SU-DHL-6 (cell line): ENCODE results near the gene CALHM1.

ENCODE experiments used
- H2AFZ ChIP-seq: fragments of 200-600 bp; sonication (generic); 2 replicates; pipeline ENCODE4 v1.6.1; 2014; ENCODE audit warnings: low read depth, mild to moderate bottlenecking, moderate library complexity, mixed read lengths, antibody characterized with exemption, low read length; ENCODE audit not compliant: severe bottlenecking
- H3F3A ChIP-seq: fragments of 200-600 bp; shearing (Covaris generic); 2 replicates; pipeline ENCODE4 v1.6.0; 2016; ENCODE audit warnings: antibody characterized with exemption, mild to moderate bottlenecking; ENCODE audit not compliant: insufficient read depth
- H3K27ac ChIP-seq: fragments of 200-600 bp; sonication (generic); 2 replicates; pipeline ENCODE4 v1.5.1; 2016; ENCODE audit warnings: low read depth, mild to moderate bottlenecking, low read length, moderate library complexity, mixed read lengths
- H3K27me3 ChIP-seq: fragments of 200-600 bp; sonication (generic), shearing (Covaris generic); 2 replicates; pipeline ENCODE4 v1.6.0; 2014; ENCODE audit warnings: mild to moderate bottlenecking, low read length
- H3K36me3 ChIP-seq: fragments of 200-600 bp; sonication (generic); 2 replicates; pipeline ENCODE4 v1.6.1; 2014; ENCODE audit warnings: mild to moderate bottlenecking, low read length, mixed read lengths
- H3K4me2 ChIP-seq: fragments of 300-600, 200-600 bp; shearing (Covaris generic), sonication (generic); 2 replicates; pipeline ENCODE4 v1.6.0; 2014; ENCODE audit warnings: low read length, low read depth, mild to moderate bottlenecking; ENCODE audit not compliant: poor library complexity, severe bottlenecking
- H3K4me3 ChIP-seq: fragments of 200-600 bp; sonication (generic); 2 replicates; pipeline ENCODE4 v1.5.1; 2014; ENCODE audit warnings: antibody characterized with exemption, low read length, mild to moderate bottlenecking, mixed read lengths; ENCODE audit not compliant: insufficient read depth, poor library complexity, severe bottlenecking
- H3K79me2 ChIP-seq: fragments of 200-600 bp; sonication (generic); 2 replicates; pipeline ENCODE4 v1.6.1; 2014; ENCODE audit warnings: mild to moderate bottlenecking, low read length, moderate library complexity; ENCODE audit not compliant: insufficient read depth
- H3K9ac ChIP-seq: fragments of 200-600 bp; sonication (generic); 2 replicates; pipeline ENCODE4 v1.7.0; 2014; ENCODE audit warnings: mild to moderate bottlenecking, low read length
- H3K9me2 ChIP-seq: fragments of 200-600 bp; sonication (generic); replicated peaks from 2 replicates; pipeline ENCODE4 v1.6.1; 2014; ENCODE audit warnings: low read length; ENCODE audit not compliant: insufficient read depth
- H3K9me3 ChIP-seq: fragments of 200-600 bp; sonication (generic); 2 replicates; pipeline ENCODE4 v1.6.1; 2014; ENCODE audit warnings: low read length, mixed read lengths; ENCODE audit not compliant: insufficient read depth
- H4K20me1 ChIP-seq: fragments of 200-600 bp; sonication (generic); 2 replicates; pipeline ENCODE4 v1.6.1; 2014; ENCODE audit warnings: low read depth, mild to moderate bottlenecking, antibody characterized with exemption, low read length, moderate library complexity, mixed read lengths
- CTCF ChIP-seq: fragments of 200-600 bp; sonication (generic); IDR thresholded peaks from one replicate; pipeline ENCODE4 v1.5.1; 2017; ENCODE audit warnings: antibody characterized with exemption, mild to moderate bottlenecking, low read length, moderate library complexity; ENCODE audit not compliant: insufficient read depth, poor library complexity, severe bottlenecking
- EZH2phosphoT487 ChIP-seq: fragments of 200-600 bp; sonication (generic), shearing (Covaris generic); conservative IDR thresholded peaks from 2 replicates; pipeline ENCODE4 v1.6.1; 2018; ENCODE audit warnings: mild to moderate bottlenecking, antibody characterized with exemption, low read length, moderate library complexity, mixed read lengths

The CALHM1 gene

DNA sequence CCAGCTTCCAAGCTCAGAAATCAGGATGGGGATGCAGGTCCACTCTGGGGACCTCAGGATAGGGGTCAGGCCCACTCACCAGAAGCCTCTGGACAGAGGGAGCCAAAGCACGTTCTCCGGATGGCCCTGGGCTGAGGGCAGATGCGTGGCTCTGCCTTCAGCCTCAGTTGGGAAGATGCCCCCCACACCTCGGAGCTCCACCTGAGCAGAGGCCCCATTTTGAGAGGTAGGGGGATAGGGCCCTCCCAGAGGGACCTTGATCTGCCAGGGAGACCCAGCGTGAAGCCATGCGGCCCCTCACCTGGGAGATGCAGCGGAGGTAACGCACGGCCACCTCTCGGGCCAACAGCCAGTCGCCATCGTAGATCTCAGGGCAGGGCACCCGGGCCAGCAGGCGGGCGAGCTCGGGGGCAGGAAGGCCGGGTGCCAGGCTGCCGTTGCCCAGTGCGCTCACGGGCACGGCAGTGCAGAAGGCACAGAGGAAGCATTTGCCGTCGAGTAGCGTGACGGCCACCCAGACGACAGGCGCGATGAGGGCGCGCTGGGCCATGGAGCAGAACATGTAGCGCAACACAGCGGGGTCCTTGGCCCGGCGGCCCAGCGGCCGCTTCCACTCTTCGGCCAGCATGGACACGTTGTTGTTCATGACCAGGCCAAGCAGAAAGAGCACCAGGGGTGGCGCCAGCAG is 660 bp downstream of the CALHM1 start:
- H3F3A ChIP-seq, result no peaks in the 10 kb centered on the region
- H3K9me2 ChIP-seq, result no peaks in the 10 kb centered on the region
- H3K4me3 ChIP-seq, result no peak overlapping the region
- TF ChIP-seq EZH2phosphoT487 (no peak), CTCF (no peak)
- no peaks in the 10 kb centered on the region for H3K9me3 ChIP-seq
- H3K27me3 ChIP-seq, result no peaks in the 10 kb centered on the region
- no peaks in the 10 kb centered on the region for H3K79me2 ChIP-seq
- H2AFZ ChIP-seq, result no peak overlapping the region
- no peak overlapping the region for H3K4me2 ChIP-seq
- no peaks in the 10 kb centered on the region for H4K20me1 ChIP-seq
- no peak overlapping the region for H3K27ac ChIP-seq
- no peak overlapping the region for H3K9ac ChIP-seq
- no peaks in the 10 kb centered on the region for H3K36me3 ChIP-seq

DNA sequence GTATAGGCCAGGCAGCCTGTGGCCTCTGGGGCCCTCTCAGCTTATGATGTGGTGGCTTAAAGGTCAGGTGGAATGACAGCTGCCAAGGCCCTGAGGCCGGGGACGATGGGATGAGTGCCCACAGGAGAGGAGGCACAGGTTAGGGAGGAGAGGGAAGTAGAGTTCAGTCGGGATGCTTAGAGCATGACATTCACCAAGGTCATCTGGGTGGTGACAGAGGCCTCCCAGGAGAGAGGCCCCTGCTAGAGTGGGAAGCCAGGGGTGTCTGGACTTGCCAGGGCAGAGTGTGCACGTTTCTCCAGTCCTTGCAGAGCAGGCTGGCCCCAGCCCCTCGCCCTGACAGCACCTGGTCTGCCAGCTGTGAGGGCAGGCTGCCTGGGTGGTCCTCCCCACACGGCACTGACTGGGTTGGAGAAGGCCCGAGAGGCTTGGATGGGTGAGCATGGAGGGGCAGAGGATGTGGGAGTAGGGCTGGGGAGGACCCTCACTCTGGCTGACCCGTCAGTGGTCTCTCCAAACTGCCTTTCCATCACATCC is 1.5 kb downstream of the CALHM1 start:
- no peak overlapping the region for H3K9ac ChIP-seq
- no peak overlapping the region for H3K27ac ChIP-seq
- H4K20me1 ChIP-seq, result no peaks in the 10 kb centered on the region
- no peak overlapping the region for H2AFZ ChIP-seq
- no peaks in the 10 kb centered on the region for H3K36me3 ChIP-seq
- H3F3A ChIP-seq, result no peaks in the 10 kb centered on the region
- H3K9me3 ChIP-seq, result no peaks in the 10 kb centered on the region
- no peaks in the 10 kb centered on the region for H3K9me2 ChIP-seq
- no peak overlapping the region for H3K4me3 ChIP-seq
- no peaks in the 10 kb centered on the region for H3K27me3 ChIP-seq
- no peak overlapping the region for H3K4me2 ChIP-seq
- TF ChIP-seq EZH2phosphoT487 (no peak), CTCF (no peak)
- H3K79me2 ChIP-seq, result no peaks in the 10 kb centered on the region

DNA sequence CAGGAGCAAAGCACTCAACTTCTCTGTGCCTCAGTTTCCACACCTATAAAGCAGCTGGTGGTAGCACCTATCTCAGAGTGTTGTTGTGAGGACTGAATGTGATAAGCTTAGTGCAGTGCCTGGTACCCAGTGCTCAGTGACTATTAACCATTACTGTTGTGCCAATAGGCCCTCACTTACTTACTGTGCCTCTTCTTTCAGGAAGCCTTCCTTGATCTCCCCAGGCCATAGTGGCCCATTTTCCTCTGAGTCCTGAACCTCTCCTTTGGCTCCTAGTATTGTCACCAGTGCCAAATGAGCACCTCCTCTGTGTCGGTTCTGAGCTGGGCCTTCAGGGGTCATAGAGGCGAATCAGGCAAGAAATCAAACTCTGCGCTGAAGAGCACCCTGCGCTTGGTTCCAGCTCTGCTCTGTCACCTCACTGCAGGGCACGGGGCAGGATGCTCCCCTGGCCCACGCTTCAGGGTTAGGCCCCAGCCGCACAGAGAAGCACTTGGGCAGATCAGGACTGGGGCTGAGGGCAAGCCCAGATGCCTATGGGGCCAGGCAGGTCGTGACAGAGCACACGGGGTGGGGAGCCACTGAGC is 2.5 kb downstream of the CALHM1 start:
- Histone ChIP-seq H3K9me2 (no peaks in the 10 kb centered on the region), H3K27ac (no peak overlapping the region), H3K4me3 (no peak overlapping the region), H2AFZ (no peak overlapping the region), H3K9me3 (no peaks in the 10 kb centered on the region), H3K36me3 (no peaks in the 10 kb centered on the region), H3K4me2 (no peak overlapping the region), H3K9ac (no peak overlapping the region), H3K27me3 (no peaks in the 10 kb centered on the region), H4K20me1 (no peaks in the 10 kb centered on the region), H3K79me2 (no peaks in the 10 kb centered on the region), H3F3A (no peaks in the 10 kb centered on the region)
- TF ChIP-seq EZH2phosphoT487, result no peak
- no peak for TF ChIP-seq CTCF
